ENCODE results near the gene MANF.
A peak's percentile ranks its signal among the peaks of the same experiment; 100 is the strongest.

DNA sequence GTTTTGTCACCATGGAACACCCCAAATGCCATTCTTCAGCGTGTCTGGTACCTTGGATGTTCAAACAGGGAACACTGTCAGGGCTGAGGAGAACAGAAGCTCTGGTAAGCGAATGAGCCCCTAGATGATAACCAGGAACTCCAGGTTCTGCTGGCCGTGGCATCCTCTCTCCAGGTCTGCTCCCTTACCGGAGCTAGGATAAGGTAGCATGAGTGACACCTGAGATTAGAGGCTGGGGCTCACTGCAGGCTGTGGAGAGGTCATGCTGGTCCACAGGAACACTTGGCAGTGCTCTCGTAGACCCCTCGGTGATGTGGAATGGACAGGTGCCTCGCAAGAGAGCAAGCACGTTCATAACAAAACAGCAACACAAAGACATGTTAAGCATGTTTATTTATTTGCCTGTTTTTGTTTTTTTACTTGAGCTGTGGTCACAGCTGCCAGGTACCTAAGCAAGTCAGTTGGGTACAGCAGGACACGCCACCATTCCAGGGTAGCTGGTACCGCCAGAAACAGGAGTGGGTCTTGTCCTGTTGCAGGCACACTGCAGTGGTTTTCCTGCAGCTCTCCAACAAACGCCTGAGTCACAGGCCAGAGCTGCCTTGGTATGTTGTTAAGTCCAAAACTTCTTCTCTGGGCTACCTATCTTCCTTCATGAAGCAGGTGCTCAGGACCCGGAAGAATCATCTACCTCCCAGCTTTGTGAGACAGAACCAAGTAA is 10.6 kb downstream of the MANF start:
- TF ChIP-seq POLR2A (IDR thresholded peaks at IDR 0.05; ENCODE audit: low read depth, low read length) (peak; percentile 33), POLR2AphosphoS5 (IDR thresholded peaks at IDR 0.05; ENCODE audit: low read depth, low read length) (peak; percentile 78), TAF1 (IDR thresholded peaks at IDR 0.05; ENCODE audit: borderline replicate concordance, low read depth, low read length) (no peak)

Data from GM12892 (cell line).